GM18526 (cell line): Measurements from ENCODE around the gene NDRG4.

ENCODE experiments used
- POLR2A ChIP-seq: IDR thresholded peaks from 3 replicates; pipeline ENCODE4 v1.6.1; 2011; ENCODE audit not compliant: insufficient read length; ENCODE audit errors: extremely low read depth

Gene NDRG4

DNA sequence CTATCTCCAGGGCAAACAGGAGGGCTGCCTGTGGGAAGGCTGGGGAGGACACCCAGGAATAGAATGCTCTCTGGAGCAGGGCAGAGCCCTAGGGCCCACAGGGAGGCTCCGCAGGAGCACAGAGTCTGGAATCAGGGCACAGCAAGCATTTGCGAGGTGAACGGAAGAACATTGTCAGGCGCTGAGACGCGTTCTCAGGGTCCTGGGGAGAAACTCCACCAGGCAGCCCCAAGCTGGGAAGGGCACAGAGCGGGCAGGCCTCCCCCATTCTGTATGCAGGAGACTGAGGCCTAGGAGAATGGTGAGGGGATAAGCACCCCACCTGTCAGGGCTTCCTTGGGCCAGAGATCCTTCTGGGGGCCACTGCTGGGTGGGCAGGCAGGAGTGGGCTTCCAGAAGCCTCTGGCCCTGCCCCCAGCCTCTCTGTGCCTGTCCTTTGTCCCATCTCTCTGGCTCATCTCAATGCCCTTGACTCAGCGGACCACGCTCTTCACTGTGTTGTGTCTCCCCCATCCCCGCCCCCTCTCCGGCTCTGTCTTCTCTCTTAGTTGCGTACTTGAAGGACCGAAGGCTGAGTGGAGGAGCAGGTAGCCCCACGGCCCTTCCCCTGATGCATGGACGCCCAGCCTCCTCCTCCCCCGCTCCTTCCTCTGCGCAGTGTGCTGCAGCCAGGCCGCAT, 10.3 kb downstream of the NDRG4 start:
- TF ChIP-seq POLR2A = no peak

DNA sequence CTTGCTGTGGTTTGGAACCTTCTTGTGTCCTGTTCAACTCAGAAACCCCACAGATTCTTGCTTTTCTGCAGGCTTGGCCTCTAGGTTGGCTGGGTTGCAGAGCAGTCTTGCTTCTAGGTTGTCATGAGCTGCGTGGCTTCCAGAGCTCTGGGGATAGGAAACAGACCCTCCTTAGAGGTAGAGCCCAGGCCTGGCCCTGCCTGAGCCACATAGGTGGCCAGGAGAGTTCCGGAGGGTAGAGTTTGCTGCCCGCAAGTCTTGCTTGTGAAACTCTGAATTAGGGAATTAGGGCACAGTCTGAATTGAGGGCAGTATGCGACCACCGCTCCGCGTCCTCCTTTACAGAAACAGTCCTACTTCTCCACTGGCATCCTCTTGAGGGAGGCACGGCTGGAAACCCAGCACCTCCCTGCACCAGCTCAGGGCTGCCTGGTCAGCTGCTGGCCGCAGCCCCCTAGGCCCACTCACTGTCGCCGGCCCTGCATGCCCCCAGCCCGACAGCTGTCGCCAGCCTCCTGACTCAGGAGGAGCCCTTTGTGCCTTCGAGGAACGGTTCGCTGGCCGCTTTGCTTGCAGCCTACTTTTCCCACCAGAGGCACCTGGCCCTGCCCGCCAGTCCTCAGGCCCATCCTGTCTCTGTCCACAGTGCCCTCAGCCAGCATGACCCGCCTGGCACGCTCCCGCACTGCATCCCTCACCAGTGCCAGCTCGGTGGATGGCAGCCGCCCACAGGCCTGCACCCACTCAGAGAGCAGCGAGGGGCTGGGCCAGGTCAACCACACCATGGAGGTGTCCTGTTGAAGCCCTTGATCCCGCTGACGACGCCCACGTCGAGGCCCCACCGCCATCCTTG, 11.1 kb downstream of the NDRG4 start:
- TF ChIP-seq POLR2A = no peak

DNA sequence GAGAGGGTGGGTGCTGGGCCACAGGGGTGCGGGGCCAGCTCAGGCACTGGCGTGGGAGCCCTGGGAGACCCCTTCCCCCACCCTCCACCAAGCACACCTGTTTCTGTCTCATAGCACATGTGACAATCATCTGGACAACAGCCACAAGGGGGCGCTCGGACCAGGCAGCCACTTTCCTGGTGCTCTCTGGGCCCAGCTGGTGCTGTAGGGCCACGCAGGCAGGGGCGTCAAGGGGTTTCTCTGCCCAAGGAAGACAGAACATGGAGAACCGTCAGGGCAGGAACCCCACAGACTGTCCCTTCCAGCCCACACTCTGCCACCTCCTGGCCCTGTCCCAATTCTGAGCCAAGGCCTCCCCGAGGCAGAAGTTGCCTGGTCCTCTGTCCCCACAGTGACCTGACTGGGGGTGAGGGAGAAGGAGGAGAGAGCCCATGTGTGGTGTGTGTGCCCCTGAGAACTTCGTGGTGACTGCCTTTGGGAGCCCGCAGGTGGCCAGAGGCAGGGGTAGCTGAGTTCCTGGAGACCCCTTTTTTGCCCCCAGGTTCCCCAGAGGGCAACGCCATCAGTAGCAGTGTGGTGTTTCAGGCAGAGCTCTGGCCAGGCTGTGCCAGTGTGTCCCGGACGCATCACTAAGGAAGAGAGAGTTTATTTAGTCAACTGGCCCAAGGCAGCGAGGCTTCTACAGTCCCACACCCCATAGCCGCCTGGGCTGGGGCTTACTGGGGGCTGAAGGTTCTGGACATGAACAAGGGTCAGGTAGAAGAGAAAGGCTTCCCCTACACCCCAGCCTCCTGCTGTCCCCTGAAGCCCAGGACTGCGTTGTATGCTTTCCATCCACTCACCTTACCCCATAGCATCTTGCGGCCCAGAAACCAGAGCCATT, 12.2 kb downstream of the NDRG4 start:
- TF ChIP-seq POLR2A = no peak

DNA sequence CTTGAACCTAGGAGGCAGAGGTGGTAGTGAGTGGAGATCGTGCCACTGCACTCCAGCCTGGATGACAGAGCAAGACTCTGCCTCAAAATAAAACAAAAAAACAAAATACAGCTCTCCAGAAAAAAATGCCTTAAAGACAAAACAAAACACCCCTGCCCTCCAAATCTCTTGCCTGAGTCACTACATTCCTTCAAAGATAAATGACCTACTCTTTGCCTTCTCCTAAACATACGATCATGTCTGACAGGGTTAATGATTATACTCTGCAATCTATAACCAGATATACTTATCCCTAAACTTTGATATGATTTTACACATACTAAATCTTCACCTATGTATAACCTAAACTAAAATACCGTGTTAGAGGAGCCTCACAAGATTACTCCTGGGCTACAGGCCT, 13.9 kb downstream of the NDRG4 start:
- TF ChIP-seq POLR2A = no peak

DNA sequence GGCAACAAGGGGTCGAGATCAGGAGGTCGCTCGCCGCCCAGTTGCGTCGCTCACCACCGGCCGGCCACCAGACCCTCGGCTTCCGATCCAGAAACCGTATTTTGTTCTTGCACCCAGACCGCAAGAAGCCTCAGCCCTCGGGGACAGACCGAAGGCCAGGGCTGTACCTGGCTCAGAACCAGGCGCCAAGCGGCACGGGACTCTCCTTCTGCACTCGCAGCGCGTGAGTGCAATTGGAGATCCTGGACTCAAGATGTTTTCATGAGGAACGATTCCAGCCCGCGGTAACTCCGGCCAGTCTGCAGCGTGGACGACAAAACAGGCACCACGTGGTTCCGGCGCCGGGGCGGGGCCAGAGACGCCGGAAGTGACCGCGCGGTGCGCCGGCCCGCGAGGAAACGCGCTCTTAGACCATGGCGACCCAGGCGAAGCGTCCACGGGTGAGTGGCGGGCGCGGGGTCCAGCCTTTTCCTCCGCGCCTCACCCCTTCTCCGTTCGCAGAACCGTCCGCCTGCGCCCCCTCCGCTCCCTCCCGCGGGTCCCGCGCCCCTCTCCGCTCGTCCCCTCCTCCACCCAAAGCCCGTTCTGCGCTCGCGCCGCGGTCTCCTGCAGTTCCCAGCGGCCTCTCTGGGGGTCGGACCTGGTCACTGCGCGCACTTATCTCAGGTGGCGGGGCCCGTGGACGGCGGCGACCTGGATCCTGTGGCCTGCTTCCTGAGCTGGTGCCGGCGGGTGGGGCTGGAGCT, 15.4 kb downstream of the NDRG4 start, which contains the start of gene SETD6:
SETD6 (plus strand) TSS at position 393 of the 746 bp plus-strand sequence; CDS start at position 414, 21 bp downstream.
- peak; percentile 68 for TF ChIP-seq POLR2A

DNA sequence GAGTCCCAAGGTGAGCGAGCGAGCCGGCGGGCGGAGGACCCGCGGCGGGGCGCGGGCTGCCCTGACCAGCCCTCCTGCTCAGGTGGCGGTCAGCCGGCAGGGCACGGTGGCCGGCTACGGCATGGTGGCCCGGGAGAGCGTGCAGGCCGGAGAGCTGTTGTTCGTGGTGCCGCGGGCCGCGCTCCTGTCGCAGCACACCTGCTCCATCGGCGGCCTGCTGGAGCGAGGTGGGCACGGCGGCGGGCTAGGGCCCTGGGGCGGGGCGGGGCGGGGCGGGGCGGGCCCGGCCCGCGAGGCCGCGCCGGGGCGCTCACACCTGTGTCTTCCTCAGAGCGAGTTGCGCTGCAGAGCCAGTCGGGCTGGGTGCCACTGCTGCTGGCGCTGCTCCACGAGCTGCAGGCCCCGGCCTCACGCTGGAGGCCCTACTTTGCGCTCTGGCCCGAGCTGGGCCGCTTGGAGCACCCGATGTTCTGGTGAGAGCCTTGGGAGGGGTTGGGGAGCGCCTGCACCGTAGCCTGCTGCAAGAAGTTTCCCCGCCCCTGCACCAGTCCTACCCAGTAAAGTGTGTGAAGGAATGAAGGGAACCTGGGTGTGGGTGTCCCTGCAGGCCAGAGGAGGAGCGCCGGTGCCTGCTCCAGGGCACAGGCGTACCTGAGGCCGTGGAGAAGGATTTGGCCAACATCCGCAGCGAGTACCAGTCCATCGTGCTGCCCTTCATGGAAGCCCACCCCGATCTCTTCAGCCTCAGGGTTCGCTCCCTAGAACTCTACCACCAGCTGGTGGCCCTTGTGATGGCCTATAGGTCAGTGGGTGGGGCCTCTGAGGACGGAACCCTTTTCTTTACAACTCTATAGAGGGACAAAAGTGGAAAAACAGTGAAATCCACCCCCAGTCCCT, 16.2 kb downstream of the NDRG4 start:
- TF ChIP-seq POLR2A = peak; percentile 0

DNA sequence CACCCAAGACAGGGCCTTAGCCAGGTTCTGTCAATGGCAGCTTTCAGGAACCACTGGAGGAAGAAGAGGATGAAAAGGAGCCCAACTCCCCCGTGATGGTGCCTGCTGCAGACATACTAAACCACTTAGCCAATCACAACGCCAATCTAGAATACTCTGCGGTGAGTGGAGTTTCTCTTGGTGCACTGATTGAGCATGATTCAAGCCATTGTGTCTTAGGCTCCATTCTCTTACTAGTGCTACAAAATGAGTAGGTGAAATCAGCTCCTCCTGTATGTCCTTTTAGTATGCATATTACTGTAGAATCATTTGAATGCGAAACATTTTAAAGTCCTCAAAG, 16.8 kb downstream of the NDRG4 start:
- no peak for TF ChIP-seq POLR2A

DNA sequence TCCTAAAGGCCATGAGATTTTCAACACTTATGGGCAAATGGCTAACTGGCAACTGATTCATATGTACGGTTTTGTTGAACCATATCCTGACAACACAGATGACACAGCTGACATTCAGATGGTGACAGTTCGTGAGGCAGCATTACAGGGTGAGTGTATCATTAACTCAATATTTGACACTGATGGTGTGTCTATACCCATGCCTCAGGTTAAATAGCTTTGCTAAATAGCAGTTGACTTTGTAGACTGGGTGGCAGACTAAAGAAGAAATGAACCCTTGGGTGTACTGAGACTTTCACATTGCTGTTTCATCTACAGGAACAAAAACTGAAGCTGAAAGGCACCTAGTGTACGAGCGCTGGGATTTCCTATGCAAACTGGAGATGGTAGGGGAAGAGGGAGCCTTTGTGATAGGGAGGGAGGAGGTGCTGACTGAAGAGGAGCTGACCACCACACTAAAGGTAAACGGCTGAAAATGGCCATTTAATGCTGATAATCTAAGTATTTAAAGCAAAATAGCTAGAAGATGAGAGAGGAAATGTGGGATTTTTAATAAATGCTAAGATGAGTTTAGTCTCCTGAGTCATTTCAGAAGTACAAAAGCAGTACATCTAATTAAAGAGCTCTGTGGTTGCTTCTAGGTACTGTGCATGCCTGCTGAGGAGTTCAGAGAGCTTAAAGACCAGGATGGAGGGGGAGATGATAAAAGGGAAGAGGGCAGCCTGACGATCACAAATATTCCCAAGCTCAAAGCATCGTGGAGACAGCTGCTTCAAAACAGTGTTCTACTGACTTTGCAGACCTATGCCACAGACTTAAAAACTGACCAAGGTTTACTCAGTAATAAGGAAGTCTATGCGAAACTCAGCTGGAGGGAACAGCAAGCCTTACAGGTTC, 18.4 kb downstream of the NDRG4 start:
- no peak for TF ChIP-seq POLR2A

DNA sequence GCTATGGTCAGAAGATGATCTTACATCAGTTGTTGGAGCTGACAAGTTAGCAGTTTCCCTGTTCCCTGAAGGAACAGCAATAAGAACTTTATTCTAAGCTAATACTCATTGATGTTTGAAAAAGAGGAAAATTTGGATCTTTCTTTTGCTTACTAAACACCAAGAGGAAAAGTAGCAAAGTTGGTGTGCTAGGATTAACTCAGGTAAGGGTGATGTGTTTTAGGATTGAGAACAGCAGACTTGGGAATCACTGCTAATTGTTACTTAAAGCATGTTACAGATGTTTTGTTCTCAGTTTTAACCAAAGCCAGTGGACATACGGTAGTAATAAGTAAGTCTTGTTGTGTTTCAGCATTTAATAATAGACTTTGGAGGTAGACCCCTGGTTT, 19.0 kb downstream of the NDRG4 start:
- TF ChIP-seq POLR2A = no peak

DNA sequence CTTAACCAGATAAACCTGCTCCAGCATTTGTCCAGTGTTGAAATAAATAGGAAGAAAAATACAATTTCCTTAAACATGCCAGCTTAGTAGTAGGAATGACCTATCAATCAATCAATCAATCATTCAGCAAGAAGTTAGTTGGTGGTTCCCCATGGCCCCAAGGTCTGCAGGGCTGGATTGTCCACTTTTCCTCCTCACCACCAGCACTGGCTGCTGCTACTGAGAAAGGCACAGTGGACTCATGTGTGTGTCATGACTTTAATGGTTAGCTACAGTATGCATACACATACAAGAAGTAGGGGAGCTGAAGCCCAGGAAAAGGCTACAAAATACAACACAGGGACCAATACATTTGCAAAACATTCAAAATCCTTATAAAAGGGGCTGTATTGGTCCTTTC, 19.8 kb downstream of the NDRG4 start:
- TF ChIP-seq POLR2A = no peak

DNA sequence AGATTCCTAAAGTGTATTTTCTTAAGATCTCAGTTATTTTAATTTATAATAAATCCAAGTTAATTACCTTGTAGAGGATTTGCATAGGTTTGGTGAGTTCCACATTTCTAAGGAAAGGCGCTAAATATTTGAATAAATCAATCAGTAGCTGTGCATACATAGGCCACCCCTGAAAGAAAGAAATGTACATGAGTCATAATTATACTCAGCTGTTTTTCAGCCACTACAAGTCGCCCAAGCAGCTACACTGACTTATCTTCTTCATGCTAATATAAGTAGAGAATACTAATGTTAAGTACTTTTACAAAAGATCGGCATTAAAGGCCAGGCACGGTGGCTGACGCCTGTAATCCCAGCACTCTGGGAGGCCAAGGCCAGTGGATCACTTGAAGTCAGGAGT, 30.2 kb downstream of the NDRG4 start:
- TF ChIP-seq POLR2A = no peak

DNA sequence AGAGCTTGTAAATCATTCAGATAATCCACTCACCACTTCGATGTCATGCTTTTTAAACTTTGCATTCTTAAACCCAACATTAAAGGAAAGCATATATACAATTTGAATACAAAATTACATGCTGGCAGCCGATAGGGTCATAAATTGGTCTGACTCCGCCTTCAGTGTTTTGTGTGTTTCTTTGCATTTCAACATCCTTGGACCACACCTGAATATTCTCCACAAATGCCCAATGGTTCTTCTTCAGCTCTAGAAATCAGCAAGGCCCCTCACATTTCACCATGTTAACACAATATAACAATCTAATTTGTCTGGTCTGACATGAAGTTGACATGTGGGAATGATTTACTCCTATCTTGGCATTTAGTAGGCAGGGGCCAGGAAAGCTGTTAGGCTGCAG, 32.5 kb downstream of the NDRG4 start:
- TF ChIP-seq POLR2A = no peak
